HepG2 (cell line): Measurements from ENCODE around the gene ACSL6. TPM values are rescaled to one million over a fixed set of nuclear protein-coding genes. Genes with fewer than 3 reads are reported as not detected.
A peak's percentile ranks its signal among the peaks of the same experiment; 100 is the strongest.

Experiments
- ATAC-seq: fragments of 200-7000 bp; cut with Tn5 transposase; 3 replicates; pipeline ENCODE4 v1.9.1; 2020; ENCODE audit warnings: mild to moderate bottlenecking, moderate library complexity
- BruUV-seq: library from RNA; stranded (reverse); fragments of 400-500 nt; replicated peaks from 2 replicates; lab custom pipeline; 2021; lab: Mats Ljungman, UMichigan
- CTCF ChIA-PET: fragments of 300-600 bp; formaldehyde crosslinking; extraction: SDS; loops from one replicate; lab custom pipeline; 2021; ENCODE audit warnings: low total read pairs, inconsistent platforms, low intra/inter-chr PET ratio; lab: Yijun Ruan, JAX
- POLR2A ChIA-PET: fragments of 350-600 bp; sonication (Branson Sonifier 250); formaldehyde crosslinking; loops from one replicate; lab custom pipeline; 2020; ENCODE audit warnings: antibody characterized with exemption, inconsistent platforms; lab: Yijun Ruan, JAX
- DNase-seq: peaks from one replicate; pipeline ENCODE4 v3.0.0-alpha.2; 2015; ENCODE audit warnings: low spot score
- FAIRE-seq: peaks from 3 replicates; lab custom pipeline; 2011; peaks lifted over from hg19 to GRCh38; lab: Jason Lieb, UNC
- H2AFZ ChIP-seq: one replicate; pipeline ENCODE4 v1.6.1; 2011; ENCODE audit warnings: low read length, inconsistent platforms
- H3K27ac ChIP-seq: fragments of 300-600 bp; 3 replicates; pipeline ENCODE4 v1.8.0; 2011; ENCODE audit warnings: mixed run types, mild to moderate bottlenecking, mixed read lengths, low read length, inconsistent platforms; ENCODE audit not compliant: insufficient read depth; ENCODE audit errors: extremely low read length
- H3K27me3 ChIP-seq, 2 experiments: fragments of 200-600 bp in 1 of 2; 2 replicates in 1 of 2; 3 replicates in 1 of 2; pipeline versions ENCODE4 v1.6.0 to v1.8.0; 2011; ENCODE audit warnings: low read length in 2 of 2, mild to moderate bottlenecking in 2 of 2, moderate library complexity in 2 of 2, inconsistent platforms in 1 of 2; ENCODE audit not compliant: insufficient read depth in 2 of 2, control insufficient read depth in 1 of 2
- H3K36me3 ChIP-seq, 2 experiments: fragments of 200-600 bp in 1 of 2; replicated peaks in 1 of 2; 2 replicates in 1 of 2; 3 replicates in 1 of 2; pipeline versions ENCODE4 v1.5.1 to v1.8.0; 2011; ENCODE audit warnings: low read length in 2 of 2, inconsistent platforms in 1 of 2; ENCODE audit not compliant: insufficient read depth in 2 of 2, control insufficient read depth in 1 of 2
- H3K4me1 ChIP-seq: 2 replicates; pipeline ENCODE4 v1.5.1; 2012; ENCODE audit warnings: low read length, inconsistent platforms; ENCODE audit not compliant: insufficient read depth
- H3K4me2 ChIP-seq: 2 replicates; pipeline ENCODE4 v1.6.0; 2011; ENCODE audit warnings: low read depth, low read length, inconsistent platforms
- H3K4me3 ChIP-seq, 3 experiments: fragments of 200-600 bp in 1 of 3; sonication (generic), shearing (Covaris generic) in 1 of 3; replicated peaks in 1 of 3; 2 replicates each; pipeline ENCODE4 v1.5.1; 2011 to 2016; ENCODE audit warnings: low read length in 3 of 3, inconsistent platforms in 2 of 3, low read depth in 2 of 3, mild to moderate bottlenecking in 2 of 3, control low read depth in 1 of 3, mixed read lengths in 1 of 3; ENCODE audit not compliant: insufficient read depth in 1 of 3
- H3K79me2 ChIP-seq: one replicate; pipeline ENCODE4 v1.6.1; 2011; ENCODE audit warnings: low read length, inconsistent platforms; ENCODE audit not compliant: insufficient read depth
- H3K9ac ChIP-seq: 2 replicates; pipeline ENCODE4 v1.6.0; 2011; ENCODE audit warnings: mild to moderate bottlenecking, low read depth, low read length, inconsistent platforms; ENCODE audit not compliant: insufficient read depth
- H3K9me3 ChIP-seq: 2 replicates; pipeline ENCODE4 v1.5.1; 2012; ENCODE audit warnings: mild to moderate bottlenecking, low read length
- H4K20me1 ChIP-seq: 2 replicates; pipeline ENCODE4 v1.6.0; 2011; ENCODE audit warnings: inconsistent platforms, mild to moderate bottlenecking, low read length, moderate library complexity; ENCODE audit not compliant: insufficient read depth
- BORCS8-MEF2B ChIP-seq: sonication (generic); formaldehyde crosslinking; IDR thresholded peaks from 2 replicates; pipeline ENCODE4 v1.8.0; 2022; ENCODE audit warnings: mild to moderate bottlenecking, missing genetic modification reagents
- HIC2 ChIP-seq: sonication (generic); formaldehyde crosslinking; IDR thresholded peaks from 2 replicates; pipeline ENCODE4 v1.9.0; 2022; ENCODE audit warnings: low read depth, missing genetic modification reagents
- NCOA2 ChIP-seq: sonication (generic); formaldehyde crosslinking; IDR thresholded peaks from 2 replicates; pipeline ENCODE4 v1.8.0; 2022; ENCODE audit warnings: inconsistent platforms
- NFIC ChIP-seq: IDR thresholded peaks from 2 replicates; pipeline ENCODE4 v1.6.1; 2012; ENCODE audit warnings: mild to moderate bottlenecking, low read length, inconsistent platforms
- TEAD3 ChIP-seq: optimal IDR thresholded peaks from 2 replicates; pipeline ENCODE3; 2016; ENCODE audit warnings: borderline replicate concordance
- ZBTB4 ChIP-seq: sonication (generic); formaldehyde crosslinking; IDR thresholded peaks from 2 replicates; pipeline ENCODE4 v1.4.0; 2020; ENCODE audit warnings: missing genetic modification reagents, mild to moderate bottlenecking, borderline replicate concordance
- ZNF10 ChIP-seq: sonication (generic); formaldehyde crosslinking; IDR thresholded peaks from 2 replicates; pipeline ENCODE4 v1.4.0; 2020; ENCODE audit warnings: mild to moderate bottlenecking, low read depth, missing genetic modification reagents, borderline replicate concordance
- ZNF12 ChIP-seq: sonication (generic); formaldehyde crosslinking; IDR thresholded peaks from 2 replicates; pipeline ENCODE4 v1.5.0; 2020; ENCODE audit warnings: missing genetic modification reagents
- ZNF543 ChIP-seq: sonication (generic); formaldehyde crosslinking; IDR thresholded peaks from 2 replicates; pipeline ENCODE4 v1.4.0; 2020; ENCODE audit warnings: mild to moderate bottlenecking, missing genetic modification reagents
- ZNF720 ChIP-seq: sonication (generic); formaldehyde crosslinking; IDR thresholded peaks from 2 replicates; pipeline ENCODE4 v1.4.0; 2020; ENCODE audit warnings: missing genetic modification reagents
- ZSCAN31 ChIP-seq: sonication (generic); formaldehyde crosslinking; IDR thresholded peaks from 2 replicates; pipeline ENCODE4 v1.5.0; 2020; ENCODE audit warnings: low read depth, mild to moderate bottlenecking, missing genetic modification reagents
- ZSCAN9 ChIP-seq: IDR thresholded peaks from 2 replicates; pipeline ENCODE4 v1.6.1; 2016; ENCODE audit warnings: borderline replicate concordance
- WGBS: methylation state at CpG from one replicate; pipeline ENCODE4 v1.1.6; 2017; ENCODE audit warnings: low lambda C conversion rate; 5-methylcytosine and 5-hydroxymethylcytosine counted together
- in situ Hi-C: cut with HindIII; loops from 2 replicates; pipeline ENCODE4 v1.10.0; 2017; ENCODE audit warnings: low pct_unique_long_range_greater_than_20kb; ENCODE audit not compliant: extremely low pct_ligation_motif_present
- intact Hi-C: fragments of 100-400 bp; cut with micrococcal nuclease; formaldehyde crosslinking; loops from one replicate; pipeline ENCODE4 v1.10.0; 2022; ENCODE audit not compliant: unreplicated experiment
- polyA plus RNA-seq, 8 experiments: library from polyadenylated mRNA; depleted of rRNA in 3 of 8; stranded (reverse) in 7 of 8; unstranded in 1 of 8; fragments of >200 nt; fragmentation: Illumina TruSeq in 4 of 8; extraction: Trizol in 4 of 8; gene quantifications; 2 replicates each; pipeline versions ENCODE4 v1.2.1 to v1.2.3, GENCODE V29; 2011 to 2016; ENCODE audit warnings: low read depth in 4 of 8, missing spikeins in 1 of 8, mixed read lengths in 1 of 8; ENCODE audit not compliant: insufficient read depth in 1 of 8
- total RNA-seq, 5 experiments: library from RNA; depleted of rRNA; stranded (reverse); fragments of >200 nt; fragmentation: Illumina TruSeq; extraction: Trizol; gene quantifications; 2 replicates each; pipeline ENCODE4 v1.2.3, GENCODE V29; 2016; ENCODE audit warnings: low read depth in 1 of 5
- TF ChIP-seq, protein P1 (sequence below), 2 experiments: sonication (generic) in 1 of 2; formaldehyde crosslinking in 1 of 2; IDR thresholded peaks; 2 replicates each; pipeline versions ENCODE4 v1.5.1 to v1.6.1; 2011 to 2020; ENCODE audit warnings: borderline replicate concordance in 1 of 2, low read depth in 1 of 2, low read length in 1 of 2, mild to moderate bottlenecking in 1 of 2, missing genetic modification reagents in 1 of 2, moderate library complexity in 1 of 2
- TF ChIP-seq, protein P2 (sequence below): IDR thresholded peaks from 2 replicates; pipeline ENCODE4 v1.6.1; 2012; ENCODE audit warnings: inconsistent platforms

The ACSL6 gene
- total and polyA plus RNA-seq, 2 of the 13 experiments (the other 11 are each of a cell fraction or from before 2014, with no cell fraction given): 3.7 to 3.8 TPM

- H3K27ac ChIP-seq: peak overlapping the region; percentile 97
- FAIRE-seq: peak; percentile 78
- intact Hi-C loops (no loop called here), in situ Hi-C loops (no loop called here)
- H3K79me2 ChIP-seq: no peaks in the 10 kb centered on the region
- H3K36me3 ChIP-seq: no peaks in the 10 kb centered on the region
- H2AFZ ChIP-seq: no peak overlapping the region
- ChIA-PET CTCF (no interaction called here), POLR2A (interaction anchor here (2.1 to 2.4 kb wide), 2 partner anchors 8 to 197 kb away, joined by 5 to 7 read pairs; partner anchors contain the start of gene FNIP1)
- H3K9ac ChIP-seq: peak overlapping the region; percentile 11; the same call in 1 of the 2 replicates
- peak; percentile 62 for DNase-seq
- H3K27me3 ChIP-seq: no peaks in the 10 kb centered on the region
- BruUV-seq: no TSS peak
- no peak overlapping the region for H3K4me3 ChIP-seq
- H4K20me1 ChIP-seq: no peaks in the 10 kb centered on the region
- H3K4me2 ChIP-seq: peak overlapping the region; percentile 58
- no peaks in the 10 kb centered on the region for H3K9me3 ChIP-seq
- peak; percentile 28 for ATAC-seq
- 71% methylated on average over 6 of the region's 7 CpGs for WGBS
- H3K4me1 ChIP-seq: peaks cover 73% of the 10 kb centered on the region
- TF ChIP-seq ZNF543 (CRISPR knock-in tag) (peak; percentile 74; the same call in 1 of the 2 replicates), ZNF10 (CRISPR knock-in tag) (no peak), ZSCAN9 (CRISPR knock-in tag) (no peak), ZBTB4 (CRISPR knock-in tag) (peak; percentile 51; the same call in 1 of the 2 replicates), HIC2 (CRISPR knock-in tag) (peak; percentile 60; the same call in 1 of the 2 replicates), NFIC (no peak), BORCS8-MEF2B (CRISPR knock-in tag) (no peak), ZNF720 (CRISPR knock-in tag) (no peak), NCOA2 (CRISPR knock-in tag) (peak; percentile 59), ZSCAN31 (CRISPR knock-in tag) (peak; percentile 53; the same call in 1 of the 2 replicates), TEAD3 (CRISPR knock-in tag) (peak; percentile 77), ZNF12 (peak; percentile 31; the same call in 1 of the 2 replicates)
- TF ChIP-seq, protein P1, sequence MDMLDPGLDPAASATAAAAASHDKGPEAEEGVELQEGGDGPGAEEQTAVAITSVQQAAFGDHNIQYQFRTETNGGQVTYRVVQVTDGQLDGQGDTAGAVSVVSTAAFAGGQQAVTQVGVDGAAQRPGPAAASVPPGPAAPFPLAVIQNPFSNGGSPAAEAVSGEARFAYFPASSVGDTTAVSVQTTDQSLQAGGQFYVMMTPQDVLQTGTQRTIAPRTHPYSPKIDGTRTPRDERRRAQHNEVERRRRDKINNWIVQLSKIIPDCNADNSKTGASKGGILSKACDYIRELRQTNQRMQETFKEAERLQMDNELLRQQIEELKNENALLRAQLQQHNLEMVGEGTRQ (IDR thresholded peaks at IDR 0.05; ENCODE audit: low read depth, low read length): no peak
- TF ChIP-seq, protein P1 (CRISPR knock-in tag; IDR thresholded peaks at IDR 0.05; ENCODE audit: borderline replicate concordance): no peak
- TF ChIP-seq, protein P2, sequence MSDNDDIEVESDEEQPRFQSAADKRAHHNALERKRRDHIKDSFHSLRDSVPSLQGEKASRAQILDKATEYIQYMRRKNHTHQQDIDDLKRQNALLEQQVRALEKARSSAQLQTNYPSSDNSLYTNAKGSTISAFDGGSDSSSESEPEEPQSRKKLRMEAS: no peak
Observed at GRCh38 chr5:131994533-131995226, 16.8 kb downstream of the ACSL6 start.
